GM20000 (cell line): ENCODE data around the gene SEC14L2.

ENCODE experiments used
- DNase-seq: peaks from one replicate; pipeline ENCODE4 v3.0.0; 2012; ENCODE audit warnings: low spot score
- TF ChIP-seq, protein P1 (sequence below): IDR thresholded peaks from 2 replicates; pipeline ENCODE4 v1.5.1; 2012; ENCODE audit warnings: mild to moderate bottlenecking, control low read depth; ENCODE audit errors: extremely low read depth, missing control alignments

The SEC14L2 gene

DNA sequence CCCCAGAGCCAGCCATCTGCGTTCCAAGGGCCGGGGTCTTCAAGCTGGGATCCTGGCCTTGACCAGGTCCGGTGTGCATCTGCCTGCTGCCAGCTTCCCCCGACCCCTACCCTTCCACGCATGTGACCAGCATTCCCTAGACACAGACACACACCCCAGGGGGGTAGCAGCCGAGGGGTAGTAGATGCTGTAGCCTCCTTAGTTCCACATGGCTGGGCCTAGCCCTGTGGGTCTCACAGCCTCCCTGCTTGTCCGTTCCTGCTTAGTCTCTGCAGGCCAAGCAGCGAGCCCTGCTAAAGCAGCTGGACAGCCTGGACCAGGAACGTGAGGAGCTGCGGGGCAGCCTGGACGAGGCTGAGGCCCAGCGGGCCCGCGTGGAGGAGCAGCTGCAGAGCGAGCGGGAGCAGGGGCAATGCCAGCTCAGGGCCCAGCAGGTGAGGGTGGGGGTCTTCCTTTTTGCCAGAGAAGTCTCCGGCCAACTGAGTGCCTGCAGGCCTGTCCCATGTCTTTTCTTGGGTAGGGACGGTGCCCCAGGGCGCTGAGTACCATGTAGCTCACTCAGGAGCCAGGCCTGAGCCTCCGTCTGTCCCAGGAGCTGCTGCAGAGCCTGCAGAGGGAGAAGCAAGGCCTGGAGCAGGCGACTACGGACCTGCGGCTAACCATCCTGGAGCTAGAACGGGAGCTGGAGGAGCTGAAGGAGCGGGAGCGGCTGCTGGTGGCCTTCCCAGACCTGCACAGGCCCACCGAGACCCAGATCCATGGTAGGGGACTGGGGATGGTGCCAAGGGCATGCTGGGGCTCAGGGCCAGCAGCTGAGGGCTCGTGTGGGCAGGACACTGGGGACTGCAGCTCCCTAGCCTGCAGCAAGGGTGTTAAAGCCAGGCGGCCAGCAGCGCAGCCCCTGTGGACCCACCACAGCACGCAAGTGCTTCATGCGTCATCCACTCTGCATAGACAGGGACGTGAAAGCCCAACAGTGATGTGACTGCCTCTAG, 23.2 kb upstream of the SEC14L2 start:
- no peak for DNase-seq
- TF ChIP-seq, protein P1, sequence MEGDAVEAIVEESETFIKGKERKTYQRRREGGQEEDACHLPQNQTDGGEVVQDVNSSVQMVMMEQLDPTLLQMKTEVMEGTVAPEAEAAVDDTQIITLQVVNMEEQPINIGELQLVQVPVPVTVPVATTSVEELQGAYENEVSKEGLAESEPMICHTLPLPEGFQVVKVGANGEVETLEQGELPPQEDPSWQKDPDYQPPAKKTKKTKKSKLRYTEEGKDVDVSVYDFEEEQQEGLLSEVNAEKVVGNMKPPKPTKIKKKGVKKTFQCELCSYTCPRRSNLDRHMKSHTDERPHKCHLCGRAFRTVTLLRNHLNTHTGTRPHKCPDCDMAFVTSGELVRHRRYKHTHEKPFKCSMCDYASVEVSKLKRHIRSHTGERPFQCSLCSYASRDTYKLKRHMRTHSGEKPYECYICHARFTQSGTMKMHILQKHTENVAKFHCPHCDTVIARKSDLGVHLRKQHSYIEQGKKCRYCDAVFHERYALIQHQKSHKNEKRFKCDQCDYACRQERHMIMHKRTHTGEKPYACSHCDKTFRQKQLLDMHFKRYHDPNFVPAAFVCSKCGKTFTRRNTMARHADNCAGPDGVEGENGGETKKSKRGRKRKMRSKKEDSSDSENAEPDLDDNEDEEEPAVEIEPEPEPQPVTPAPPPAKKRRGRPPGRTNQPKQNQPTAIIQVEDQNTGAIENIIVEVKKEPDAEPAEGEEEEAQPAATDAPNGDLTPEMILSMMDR, result no peak

DNA sequence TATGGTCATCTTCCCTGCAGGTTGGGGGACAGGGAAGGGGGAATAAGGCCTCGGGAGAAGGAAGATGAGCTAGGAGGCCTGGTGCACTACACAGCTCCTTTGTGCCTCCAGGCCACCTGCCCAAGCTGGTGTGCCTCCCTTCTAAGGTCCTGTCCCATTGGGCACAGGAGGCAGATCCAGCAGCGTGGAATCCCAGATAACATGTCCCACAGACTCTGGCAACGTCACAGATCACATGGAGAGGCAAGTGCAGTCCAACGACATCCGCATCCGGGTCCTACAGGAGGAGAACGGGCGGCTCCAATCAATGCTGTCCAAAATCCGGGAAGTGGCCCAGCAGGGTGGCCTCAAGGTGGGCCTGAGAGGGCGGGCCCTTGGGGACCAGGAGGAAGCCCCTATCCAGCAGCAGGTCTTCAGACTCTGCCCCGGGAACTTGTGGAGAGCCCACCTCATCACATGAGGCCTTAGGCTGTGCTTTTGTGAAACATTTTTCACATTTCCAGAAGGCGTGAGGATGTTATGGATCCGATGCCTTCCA, 21.4 kb upstream of the SEC14L2 start:
- no peak for DNase-seq
- TF ChIP-seq, protein P1, result no peak

DNA sequence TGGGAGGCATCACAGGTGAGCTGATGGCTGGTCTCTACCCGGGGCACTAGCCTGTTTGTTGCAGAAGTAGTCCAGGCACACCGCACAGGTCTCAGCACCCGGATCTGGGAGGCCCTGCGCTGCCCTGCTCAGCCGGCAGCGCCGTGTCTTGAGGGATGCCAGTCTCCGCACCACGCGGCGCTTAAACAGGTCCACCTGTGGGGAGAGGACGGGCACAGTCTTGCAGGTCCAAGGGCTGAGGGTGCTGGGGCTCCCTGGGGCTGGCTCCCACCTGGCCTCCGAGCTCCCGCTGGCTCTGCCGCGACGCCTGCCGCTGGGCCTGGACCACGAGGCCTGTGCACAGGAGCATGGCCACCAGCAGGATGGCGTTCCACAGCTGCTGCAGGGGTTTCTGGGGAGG, 16.8 kb upstream of the SEC14L2 start:
- TF ChIP-seq, protein P1, result no peak
- no peak for DNase-seq

- TF ChIP-seq, protein P1, result no peak
- DNase-seq, result no peak
Measured at GRCh38 chr22:30381264-30381663, 15.6 kb upstream of the SEC14L2 start.

DNA sequence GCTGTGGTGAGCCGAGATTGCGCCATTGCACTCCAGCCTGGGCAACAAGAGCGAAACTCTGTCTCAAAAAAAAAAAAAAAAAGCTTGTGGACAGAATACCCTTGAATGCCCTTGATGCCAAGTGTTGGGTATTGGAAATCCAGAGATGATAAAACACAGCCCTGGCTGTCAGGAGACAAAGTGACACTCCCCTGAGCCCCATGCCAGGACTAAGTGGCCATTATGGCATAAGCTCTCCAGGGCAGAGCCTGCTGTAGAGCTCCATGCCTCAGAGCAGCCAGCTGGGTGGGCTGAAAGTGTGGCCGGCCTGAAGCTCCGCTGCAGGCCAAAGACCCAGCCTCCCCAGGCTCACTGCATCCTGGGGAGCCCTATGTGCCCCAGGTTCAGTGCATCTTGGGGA, 14.5 kb upstream of the SEC14L2 start:
- DNase-seq, result no peak
- TF ChIP-seq, protein P1, result no peak

DNA sequence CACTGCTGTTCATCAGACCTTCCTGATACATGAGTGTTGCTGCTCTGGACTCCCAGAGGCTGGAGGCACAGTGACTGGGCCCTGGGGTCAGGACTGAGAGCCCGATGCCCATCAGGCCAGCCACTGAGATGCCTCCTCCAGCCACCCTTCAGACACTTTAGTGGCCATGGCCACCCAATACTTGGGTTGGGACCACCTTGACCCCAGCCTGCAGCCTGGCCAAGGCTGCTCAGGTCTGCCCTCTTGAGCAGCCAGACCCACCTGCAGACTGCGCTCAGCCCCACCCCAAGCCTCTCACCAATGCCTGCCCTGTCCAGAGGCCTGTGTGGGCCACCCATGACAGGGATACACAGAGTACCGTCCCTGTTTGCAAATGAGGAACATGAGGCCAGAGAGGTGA, 13.8 kb upstream of the SEC14L2 start:
- TF ChIP-seq, protein P1, result no peak
- DNase-seq, result no peak

- TF ChIP-seq, protein P1, result no peak
- DNase-seq, result no peak
Measured at GRCh38 chr22:30385942-30386341, 10.9 kb upstream of the SEC14L2 start.
